Ascending aorta (tissue), 2 donors: Measurements from ENCODE around the gene MCMBP. TPM values are rescaled to one million over a fixed set of nuclear protein-coding genes. Genes with fewer than 3 reads are reported as not detected.
"Not testable (repeated sequence)": the region's sequence is repeated elsewhere in the genome, so short reads cannot be mapped to it uniquely, and the experiment has no call there.

Experiments
- DNase-seq, 2 donors: peaks; one replicate each; pipeline ENCODE4 v3.0.0-alpha.2; 2019; ENCODE audit warnings: low spot score in 2 of 2
- H3K27ac ChIP-seq, 2 donors: fragments of 200-600 bp; sonication (generic); one replicate each; pipeline ENCODE4 v1.5.1; 2016 to 2017; ENCODE audit warnings: mild to moderate bottlenecking in 1 of 2
- H3K27me3 ChIP-seq: fragments of 200-600 bp; sonication (generic); one replicate; pipeline ENCODE4 v1.5.1; 2017
- H3K36me3 ChIP-seq, 2 donors: fragments of 200-600 bp; sonication (generic); one replicate each; pipeline ENCODE4 v1.5.1; 2016
- H3K4me1 ChIP-seq, 2 donors: fragments of 200-600 bp; sonication (generic); one replicate each; pipeline ENCODE4 v1.5.1; 2016 to 2017; ENCODE audit warnings: mild to moderate bottlenecking in 1 of 2
- H3K4me3 ChIP-seq, 2 donors: fragments of 200-600 bp; sonication (generic); one replicate each; pipeline ENCODE4 v1.5.1; 2016 to 2017; ENCODE audit warnings: mild to moderate bottlenecking in 1 of 2
- H3K9me3 ChIP-seq, 2 donors: fragments of 200-600 bp; sonication (generic); one replicate each; pipeline ENCODE4 v1.5.1; 2016
- intact Hi-C: fragments of 100-400 bp; cut with DNase I; formaldehyde crosslinking; loops from one replicate; pipeline ENCODE4 v1.15.1; 2023
- total RNA-seq: library from RNA; depleted of rRNA; stranded (reverse); fragments of >200 nt; gene quantifications from one replicate; pipeline ENCODE4 v1.1.0, GENCODE V29; 2016
- TF ChIP-seq, protein P1 (sequence below), 3 experiments: fragments of 200-600 bp in 2 of 3; fragments of 450-650 bp in 1 of 3; sonication (generic) in 2 of 3; IDR thresholded peaks; one replicate each; pipeline ENCODE4 v1.5.1; 2016 to 2019; ENCODE audit warnings: antibody characterized with exemption in 3 of 3, mild to moderate bottlenecking in 1 of 3, moderate library complexity in 1 of 3

The MCMBP gene
- total RNA-seq, 1 donor from 2014 or later, result 29.4 TPM

DNA sequence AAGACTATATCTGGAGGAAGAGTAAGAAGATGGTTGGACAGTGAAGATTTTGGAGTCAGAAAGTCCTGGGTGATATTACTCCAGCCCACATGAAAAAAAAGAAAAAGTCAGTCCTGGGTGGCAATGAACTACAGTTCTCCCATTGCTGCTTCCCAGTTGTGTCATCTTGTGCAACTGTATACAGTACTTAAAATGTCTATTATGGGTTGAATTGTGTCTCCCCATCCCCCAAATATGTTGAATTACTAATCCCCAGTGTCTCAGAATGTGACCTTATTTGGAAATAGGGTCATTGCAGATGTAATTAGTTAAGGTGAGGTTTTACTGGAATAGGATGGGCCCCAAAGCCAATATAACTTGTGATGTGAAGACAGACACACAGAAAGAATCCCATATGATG is 35.5 kb upstream of the MCMBP start:
- TF ChIP-seq, protein P1, sequence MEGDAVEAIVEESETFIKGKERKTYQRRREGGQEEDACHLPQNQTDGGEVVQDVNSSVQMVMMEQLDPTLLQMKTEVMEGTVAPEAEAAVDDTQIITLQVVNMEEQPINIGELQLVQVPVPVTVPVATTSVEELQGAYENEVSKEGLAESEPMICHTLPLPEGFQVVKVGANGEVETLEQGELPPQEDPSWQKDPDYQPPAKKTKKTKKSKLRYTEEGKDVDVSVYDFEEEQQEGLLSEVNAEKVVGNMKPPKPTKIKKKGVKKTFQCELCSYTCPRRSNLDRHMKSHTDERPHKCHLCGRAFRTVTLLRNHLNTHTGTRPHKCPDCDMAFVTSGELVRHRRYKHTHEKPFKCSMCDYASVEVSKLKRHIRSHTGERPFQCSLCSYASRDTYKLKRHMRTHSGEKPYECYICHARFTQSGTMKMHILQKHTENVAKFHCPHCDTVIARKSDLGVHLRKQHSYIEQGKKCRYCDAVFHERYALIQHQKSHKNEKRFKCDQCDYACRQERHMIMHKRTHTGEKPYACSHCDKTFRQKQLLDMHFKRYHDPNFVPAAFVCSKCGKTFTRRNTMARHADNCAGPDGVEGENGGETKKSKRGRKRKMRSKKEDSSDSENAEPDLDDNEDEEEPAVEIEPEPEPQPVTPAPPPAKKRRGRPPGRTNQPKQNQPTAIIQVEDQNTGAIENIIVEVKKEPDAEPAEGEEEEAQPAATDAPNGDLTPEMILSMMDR (IDR thresholded peaks at IDR 0.05), result no peak
- Histone ChIP-seq H3K9me3 (no peaks in the 10 kb centered on the region), H3K4me3 (no peak overlapping the region), H3K4me1 (no peaks in the 10 kb centered on the region), H3K27ac (no peak overlapping the region), H3K36me3 (peaks cover 49 to 96% of the 10 kb centered on the region in 2 donors), H3K27me3 (no peaks in the 10 kb centered on the region)
- intact Hi-C loops, result no loop called here
- DNase-seq, result no peak

DNA sequence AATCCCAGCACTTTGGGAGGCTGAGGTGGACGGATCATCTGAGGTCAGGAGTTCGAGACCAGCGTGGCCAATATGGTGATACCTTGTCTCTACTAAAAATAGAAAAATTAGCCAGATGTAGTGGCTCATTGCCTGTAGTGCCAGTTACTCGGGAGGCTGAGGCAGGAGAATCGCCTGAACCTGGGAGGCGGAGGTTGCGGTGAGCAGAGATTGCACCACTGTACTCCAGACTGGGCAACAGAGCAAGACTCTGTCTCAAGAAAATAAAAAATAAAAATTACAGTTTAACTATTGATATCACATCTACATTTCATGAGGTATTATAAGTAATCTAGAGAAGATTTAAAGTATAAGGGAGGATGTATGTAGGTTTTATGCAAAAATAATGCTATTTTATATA is 35.1 kb upstream of the MCMBP start:
- H3K27me3 ChIP-seq, H3K27ac ChIP-seq, H3K9me3 ChIP-seq, H3K4me1 ChIP-seq, DNase-seq, H3K4me3 ChIP-seq, intact Hi-C loops: not testable (repeated sequence)
- H3K36me3 ChIP-seq, result peaks cover 49 to 96% of the 10 kb centered on the region in 2 donors

DNA sequence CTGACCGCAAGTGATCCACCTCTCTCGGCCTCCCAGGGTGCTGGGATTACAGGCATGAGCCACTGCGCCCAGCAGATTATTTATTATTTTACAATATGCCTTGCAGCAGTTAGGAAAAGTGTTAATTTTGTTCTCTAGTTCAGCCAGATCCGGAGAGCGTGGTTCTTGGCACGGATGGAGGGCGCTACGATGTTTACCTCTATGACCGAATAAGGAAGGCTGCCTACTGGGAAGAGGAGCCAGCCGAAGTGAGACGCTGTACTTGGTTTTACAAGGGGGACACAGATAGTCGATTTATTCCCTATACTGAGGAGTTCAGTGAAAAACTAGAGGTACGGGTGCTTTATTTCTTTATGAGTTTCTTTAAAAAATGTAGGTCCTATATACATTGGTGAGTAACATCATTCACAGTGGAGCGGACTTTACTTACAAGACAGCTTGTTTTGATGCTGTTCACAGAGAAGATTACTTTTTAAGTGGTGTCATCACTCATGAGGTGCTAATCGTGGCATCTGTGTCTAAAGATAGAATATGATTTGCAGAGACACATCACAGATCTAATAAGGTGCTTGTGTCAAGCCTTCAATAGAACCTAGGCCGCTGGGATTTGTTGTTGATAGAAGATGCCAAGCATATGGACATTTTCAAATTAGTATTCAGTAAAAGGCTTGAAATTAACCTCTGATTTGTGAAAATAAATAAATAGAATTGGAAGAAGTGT is 31.5 kb upstream of the MCMBP start:
- H3K36me3 ChIP-seq, result peaks cover 46 to 70% of the 10 kb centered on the region in 2 donors
- TF ChIP-seq, protein P1 (IDR thresholded peaks at IDR 0.05), result no peak
- H3K4me1 ChIP-seq, result no peaks in the 10 kb centered on the region
- H3K27ac ChIP-seq, result no peak overlapping the region
- no peaks in the 10 kb centered on the region for H3K9me3 ChIP-seq
- no peaks in the 10 kb centered on the region for H3K27me3 ChIP-seq
- intact Hi-C loops, result no loop called here
- H3K4me3 ChIP-seq, result no peak overlapping the region
- no peak for DNase-seq

DNA sequence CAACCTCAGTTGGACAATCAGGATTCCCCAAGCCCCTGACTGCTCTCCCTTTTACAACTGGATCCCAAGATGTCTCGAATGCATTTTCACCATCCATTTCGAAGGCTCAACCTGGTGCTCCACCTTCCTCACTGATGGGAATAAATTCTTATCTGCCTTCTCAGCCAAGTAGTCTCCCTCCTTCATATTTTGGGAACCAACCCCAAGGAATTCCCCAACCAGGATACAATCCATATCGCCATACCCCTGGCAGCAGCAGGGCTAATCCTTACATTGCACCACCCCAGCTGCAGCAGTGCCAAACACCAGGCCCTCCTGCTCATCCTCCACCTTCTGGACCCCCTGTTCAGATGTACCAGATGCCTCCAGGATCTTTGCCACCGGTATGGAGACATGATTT is 25.9 kb upstream of the MCMBP start:
- Histone ChIP-seq H3K4me3 (no peak overlapping the region), H3K27ac (no peak overlapping the region), H3K27me3 (no peaks in the 10 kb centered on the region), H3K9me3 (no peaks in the 10 kb centered on the region), H3K4me1 (peaks cover 10 to 17% of the 10 kb centered on the region in 2 donors), H3K36me3 (peaks cover 18 to 27% of the 10 kb centered on the region in 2 donors)
- TF ChIP-seq, protein P1 (IDR thresholded peaks at IDR 0.05), result no peak
- DNase-seq, result no peak
- intact Hi-C loops, result loop anchor here (10.0 kb wide), 3 partner anchors 724 to 1854 kb away; partner anchors contain the start of genes CACUL1, PRDX3 and RAB11FIP2

DNA sequence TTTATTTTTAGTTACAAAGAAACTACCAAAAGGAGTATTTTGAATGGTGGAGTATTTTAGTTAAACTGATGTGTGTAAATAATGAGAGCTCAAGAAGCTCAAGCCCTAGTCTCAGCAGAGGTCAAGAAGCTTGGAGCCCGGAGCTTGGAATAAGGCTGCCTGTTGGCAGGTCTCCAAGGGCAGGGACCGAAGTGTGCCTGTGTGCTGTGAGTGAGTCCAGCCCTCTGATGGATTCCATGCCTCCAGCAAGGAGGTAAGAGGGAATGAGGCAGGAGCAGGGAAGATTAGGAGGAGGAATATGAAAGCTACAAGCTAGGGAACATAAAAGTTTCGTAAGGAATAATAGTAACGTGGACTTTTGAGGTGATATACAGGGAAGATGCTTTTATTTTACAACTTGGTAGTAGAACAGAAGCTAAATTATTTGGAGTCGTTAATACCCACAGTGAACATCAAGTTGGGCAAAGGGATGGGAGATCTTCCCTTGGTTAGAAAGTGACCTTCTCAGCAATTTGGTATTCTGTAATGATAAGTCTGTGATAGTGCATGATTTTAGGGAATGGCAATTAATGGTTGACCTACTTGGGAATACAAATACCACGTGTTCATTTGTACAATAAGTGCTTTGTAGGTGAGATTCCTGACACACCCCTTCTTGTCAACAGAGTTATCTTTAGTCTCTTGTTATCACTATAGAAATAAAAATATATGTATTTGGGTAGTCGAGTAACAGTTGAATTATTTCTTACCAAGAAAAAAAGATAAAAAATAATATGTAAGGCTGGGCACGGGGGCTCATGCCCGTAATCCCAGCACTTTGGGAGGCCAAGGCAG is 24.5 kb upstream of the MCMBP start:
- intact Hi-C loops, result loop anchor here (10.0 kb wide), 3 partner anchors 722 to 1852 kb away; partner anchors contain the start of genes CACUL1, PRDX3 and RAB11FIP2
- no peak overlapping the region for H3K4me3 ChIP-seq
- peaks cover 7 to 13% of the 10 kb centered on the region in 2 donors for H3K36me3 ChIP-seq
- peak overlapping the region; percentile 1 to 62 for H3K27ac ChIP-seq
- H3K9me3 ChIP-seq, result no peaks in the 10 kb centered on the region
- no peak for DNase-seq
- peaks cover 13 to 19% of the 10 kb centered on the region in 2 donors for H3K4me1 ChIP-seq
- H3K27me3 ChIP-seq, result no peaks in the 10 kb centered on the region
- TF ChIP-seq, protein P1 (IDR thresholded peaks at IDR 0.05), result no peak
